Activated T-helper 17 cell treated with anti-CD3 and anti-CD28 coated beads, Interleukin-2, amount 50 U/mL, for 72 hours (primary cell): Measurements from ENCODE around the gene DYNC1LI2. TPM values are rescaled to one million over a fixed set of nuclear protein-coding genes. Genes with fewer than 3 reads are reported as not detected.

ENCODE experiments used
- ATAC-seq: fragments of 150-1000 bp; cut with Tn5 transposase; replicated peaks from 2 replicates; pipeline ENCODE4 v1.10.0; 2021; ENCODE audit warnings: mild to moderate bottlenecking, moderate library complexity
- H3K27ac Mint-ChIP-seq: one replicate; pipeline ENCODE4 v1.8.0; 2022; ENCODE audit warnings: mixed read lengths
- H3K27me3 Mint-ChIP-seq: one replicate; pipeline ENCODE4 v1.8.0; 2022; ENCODE audit warnings: mixed read lengths
- H3K36me3 Mint-ChIP-seq: one replicate; pipeline ENCODE4 v1.8.0; 2022; ENCODE audit warnings: low read depth, mild to moderate bottlenecking, mixed read lengths
- H3K4me1 Mint-ChIP-seq: one replicate; pipeline ENCODE4 v1.8.0; 2022; ENCODE audit warnings: mixed read lengths
- H3K4me3 Mint-ChIP-seq: one replicate; pipeline ENCODE4 v1.8.0; 2022; ENCODE audit warnings: mild to moderate bottlenecking, mixed read lengths
- H3K9me3 Mint-ChIP-seq: one replicate; pipeline ENCODE4 v1.8.0; 2022; ENCODE audit warnings: mixed read lengths
- total RNA-seq, 2 donors: library from RNA; stranded (reverse); gene quantifications; one replicate each; pipeline ENCODE4 v1.2.3, GENCODE V29; 2022

DYNC1LI2 gene
- total RNA-seq, 2 donors from 2014 or later = 61.0 to 67.3 TPM

DNA sequence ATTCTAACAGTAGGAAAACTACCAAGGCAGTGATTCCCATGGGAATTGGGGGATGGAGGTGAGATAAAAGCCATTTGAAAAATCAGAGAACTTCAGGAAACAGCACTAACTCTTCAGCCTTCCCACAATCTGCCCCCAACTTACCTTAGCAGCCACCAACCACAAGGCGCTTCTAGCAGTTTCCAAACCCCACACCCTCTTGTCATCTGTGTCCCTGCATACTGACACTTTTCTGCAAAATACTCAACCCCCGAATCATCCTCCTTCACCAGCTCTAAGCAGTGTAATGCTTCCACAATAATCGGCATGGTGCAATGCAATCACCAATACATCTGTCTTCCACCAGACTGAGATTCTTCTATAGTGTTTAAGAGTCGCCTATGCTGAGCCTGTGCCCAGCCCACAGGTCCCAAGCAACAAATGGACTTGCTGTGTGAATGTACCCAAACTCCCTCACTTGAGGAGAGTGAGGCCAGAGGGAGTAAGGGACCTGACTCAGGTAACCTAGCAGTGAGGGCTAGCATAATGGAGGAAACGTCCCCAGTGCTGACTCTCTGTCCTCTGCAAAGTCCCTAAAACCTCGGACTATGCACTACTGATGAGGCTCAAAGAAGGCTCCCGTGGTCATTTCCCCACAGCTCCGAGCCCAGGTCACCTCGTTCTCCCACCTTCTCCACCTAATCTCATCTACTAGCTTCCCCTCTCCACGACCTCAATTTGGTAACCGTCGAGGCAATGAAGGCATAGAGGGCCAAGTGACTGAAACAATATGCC, 943 bp downstream of the DYNC1LI2 start:
- Mint-ChIP-seq H3K27ac (peak overlapping the region; percentile 79), H3K4me3 (peak overlapping the region; percentile 90), H3K27me3 (peaks cover 8% of the 10 kb centered on the region), H3K4me1 (peaks cover 36% of the 10 kb centered on the region), H3K36me3 (peaks cover 52% of the 10 kb centered on the region), H3K9me3 (no peaks in the 10 kb centered on the region)
- no peak for ATAC-seq

DNA sequence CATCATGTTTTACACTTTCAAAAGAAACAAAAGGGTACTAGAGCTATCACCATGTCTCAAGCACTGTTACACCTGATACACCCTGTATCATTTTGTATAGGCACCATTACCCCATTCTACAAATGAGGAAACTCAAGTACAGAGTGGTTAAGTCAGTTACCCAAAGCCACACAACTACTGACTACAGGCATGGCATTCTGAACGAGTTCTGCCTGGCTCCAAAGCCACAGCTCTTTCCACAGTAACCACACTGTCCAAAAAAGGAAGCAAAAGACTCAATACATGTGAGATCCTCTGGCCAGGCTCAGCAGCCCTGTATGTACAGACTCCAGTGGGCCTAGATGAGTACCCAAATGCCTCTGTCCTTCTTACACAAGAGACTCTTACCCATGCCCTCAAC, 4.7 kb downstream of the DYNC1LI2 start:
- ATAC-seq = peak; percentile 68
- peak overlapping the region; percentile 5 for H3K4me3 Mint-ChIP-seq

DNA sequence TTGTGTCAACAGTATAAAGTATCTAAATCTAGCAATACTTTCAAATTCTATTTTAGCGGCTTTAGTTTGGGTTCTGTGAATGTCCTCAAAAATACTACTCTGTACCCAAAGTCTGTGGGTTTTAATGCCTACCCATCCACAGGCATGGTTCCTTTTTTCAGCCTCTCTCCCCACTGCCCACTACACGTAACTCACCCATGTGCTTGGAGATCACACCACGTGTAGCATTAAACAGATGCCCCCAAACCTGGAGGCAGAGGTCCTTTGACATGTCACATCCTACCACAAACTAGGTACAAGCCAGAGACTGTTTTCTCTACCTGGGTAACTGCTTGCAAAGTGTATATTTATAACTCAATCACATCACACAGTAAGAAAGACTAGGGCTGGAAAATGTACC, 5.4 kb downstream of the DYNC1LI2 start:
- Mint-ChIP-seq H3K4me1 (peaks cover 35% of the 10 kb centered on the region), H3K4me3 (no peak overlapping the region), H3K27ac (no peak overlapping the region), H3K36me3 (peaks cover 94% of the 10 kb centered on the region), H3K9me3 (no peaks in the 10 kb centered on the region), H3K27me3 (no peaks in the 10 kb centered on the region)
- ATAC-seq = no peak

More for the DNA sequence above, 4.7 kb downstream of the DYNC1LI2 start:
- Mint-ChIP-seq H3K9me3 (no peaks in the 10 kb centered on the region), H3K36me3 (peaks cover 87% of the 10 kb centered on the region), H3K27ac (no peak overlapping the region), H3K4me1 (peaks cover 33% of the 10 kb centered on the region), H3K27me3 (no peaks in the 10 kb centered on the region)

DNA sequence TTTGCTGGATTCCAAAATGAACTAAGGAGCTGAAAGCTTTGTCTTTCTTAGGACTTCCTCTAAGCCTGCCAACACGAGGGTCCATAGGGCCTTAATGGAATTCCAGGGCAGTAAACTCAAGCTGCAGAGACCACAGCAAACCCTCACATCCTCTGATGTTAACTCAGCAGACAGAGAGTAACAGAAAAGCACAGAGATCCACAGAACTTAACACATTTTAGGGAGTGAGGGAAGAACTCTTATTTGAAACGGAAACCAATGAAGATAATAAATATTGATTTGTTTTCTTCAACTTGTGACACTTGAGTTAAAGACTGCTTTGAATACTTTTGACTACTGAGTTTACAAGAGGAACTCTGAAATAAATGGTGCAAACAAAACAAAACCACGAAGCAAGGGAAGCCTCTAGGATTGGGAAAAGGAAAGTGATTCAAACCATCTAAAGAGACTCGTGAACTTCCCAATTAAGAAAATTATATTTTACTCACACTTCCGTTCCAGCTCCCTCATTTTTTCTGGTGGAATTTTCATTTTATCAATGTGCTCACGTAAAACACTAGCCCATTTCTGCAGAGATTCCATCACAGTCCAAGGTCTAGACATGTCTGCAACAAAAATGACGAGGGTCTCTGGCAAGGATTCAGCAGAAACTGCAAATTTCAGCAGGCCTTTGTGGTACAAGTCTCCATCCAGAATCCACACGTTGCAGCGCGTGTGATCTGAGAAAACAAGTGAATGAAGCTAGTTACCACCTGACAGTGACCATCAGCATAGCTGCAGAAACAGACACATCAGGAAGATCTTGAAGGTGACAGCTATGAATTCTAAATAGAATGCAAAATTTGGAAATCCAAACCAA, 9.2 kb downstream of the DYNC1LI2 start:
- Mint-ChIP-seq H3K4me3 (no peak overlapping the region), H3K27ac (no peak overlapping the region), H3K4me1 (peaks cover 16% of the 10 kb centered on the region), H3K9me3 (no peaks in the 10 kb centered on the region), H3K27me3 (no peaks in the 10 kb centered on the region), H3K36me3 (peaks cover 97% of the 10 kb centered on the region)
- no peak for ATAC-seq

DNA sequence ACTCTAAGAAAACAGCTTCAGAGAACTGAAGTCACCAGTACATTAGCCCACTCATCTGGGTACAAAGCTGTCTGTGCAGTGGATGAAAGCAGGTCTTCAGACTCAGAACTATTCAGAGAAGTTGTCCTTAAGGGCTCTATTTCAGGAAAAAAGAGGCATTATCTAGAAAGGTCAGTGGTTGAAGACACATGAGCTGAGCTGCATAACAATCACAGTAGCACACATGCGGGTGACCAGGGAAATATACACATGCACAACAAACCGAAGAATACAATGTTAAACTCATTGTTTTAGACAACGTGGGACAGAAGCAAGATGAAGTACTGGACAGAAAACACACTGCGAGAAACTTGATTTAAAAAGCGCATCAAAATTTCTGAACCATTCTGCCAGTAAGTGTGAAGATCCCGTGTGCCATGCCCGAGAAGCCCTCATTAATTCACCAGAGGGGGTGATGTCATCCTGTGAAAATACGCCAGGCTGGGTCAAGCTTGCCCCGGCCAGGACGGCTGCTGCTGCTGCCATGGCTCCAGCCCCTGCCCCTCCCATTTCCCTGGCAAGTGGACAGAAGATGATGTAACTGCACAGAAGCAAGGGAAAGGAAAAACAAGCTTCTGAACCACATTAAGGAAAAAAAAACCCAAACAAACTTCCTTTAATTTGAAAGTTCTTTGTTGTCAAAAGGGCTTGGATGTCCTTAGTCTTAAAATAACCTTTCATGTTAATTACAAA, 10.1 kb downstream of the DYNC1LI2 start:
- H3K4me3 Mint-ChIP-seq = no peak overlapping the region
- H3K9me3 Mint-ChIP-seq = no peaks in the 10 kb centered on the region
- ATAC-seq = no peak
- no peaks in the 10 kb centered on the region for H3K27me3 Mint-ChIP-seq
- H3K36me3 Mint-ChIP-seq = peaks cover 97% of the 10 kb centered on the region
- no peak overlapping the region for H3K27ac Mint-ChIP-seq
- peaks cover 11% of the 10 kb centered on the region for H3K4me1 Mint-ChIP-seq

DNA sequence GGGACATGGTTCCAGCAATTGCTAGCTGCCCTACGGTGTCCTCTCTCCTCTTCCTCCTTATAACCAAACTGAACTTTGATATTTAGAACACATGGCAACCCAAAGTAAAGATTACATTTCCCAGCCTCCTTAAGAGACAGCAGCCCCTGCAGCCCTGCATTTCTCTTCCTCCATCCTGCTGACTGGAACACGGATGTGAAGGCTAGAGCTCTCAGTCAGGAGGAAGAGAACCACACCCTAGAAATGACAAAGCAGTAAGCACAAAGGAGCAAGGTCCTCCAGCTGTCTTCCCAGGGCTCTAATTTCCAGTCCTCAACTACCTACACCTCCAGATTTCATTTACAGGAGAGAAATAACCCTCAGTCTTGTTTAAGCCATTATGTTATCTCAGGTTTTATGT, 10.9 kb downstream of the DYNC1LI2 start:
- peaks cover 97% of the 10 kb centered on the region for H3K36me3 Mint-ChIP-seq
- H3K4me1 Mint-ChIP-seq = peaks cover 7% of the 10 kb centered on the region
- no peak overlapping the region for H3K27ac Mint-ChIP-seq
- no peaks in the 10 kb centered on the region for H3K9me3 Mint-ChIP-seq
- ATAC-seq = no peak
- no peaks in the 10 kb centered on the region for H3K27me3 Mint-ChIP-seq
- no peak overlapping the region for H3K4me3 Mint-ChIP-seq

DNA sequence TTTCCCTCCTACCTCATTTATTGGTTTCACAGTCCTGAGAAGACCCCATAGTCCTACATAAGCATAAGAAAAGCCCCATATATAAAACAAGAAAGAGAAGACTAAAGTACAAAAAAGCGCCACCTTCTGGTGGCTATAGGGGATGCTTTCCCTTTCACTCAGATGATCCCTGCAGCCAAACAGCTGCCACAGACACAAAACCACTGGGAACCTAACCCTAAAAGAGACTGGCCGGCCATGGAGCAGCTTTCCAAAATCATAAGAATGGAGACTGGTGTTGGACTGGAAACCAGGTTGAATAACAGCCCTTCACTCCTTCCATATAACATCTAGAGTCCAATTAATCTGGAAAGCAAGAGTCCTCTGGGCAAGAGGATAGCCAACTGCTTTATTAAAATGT, 11.4 kb downstream of the DYNC1LI2 start:
- Mint-ChIP-seq H3K9me3 (no peaks in the 10 kb centered on the region), H3K36me3 (peaks cover 99% of the 10 kb centered on the region), H3K4me1 (peaks cover 7% of the 10 kb centered on the region), H3K27ac (peak overlapping the region; percentile 14), H3K4me3 (no peak overlapping the region), H3K27me3 (no peaks in the 10 kb centered on the region)
- no peak for ATAC-seq

DNA sequence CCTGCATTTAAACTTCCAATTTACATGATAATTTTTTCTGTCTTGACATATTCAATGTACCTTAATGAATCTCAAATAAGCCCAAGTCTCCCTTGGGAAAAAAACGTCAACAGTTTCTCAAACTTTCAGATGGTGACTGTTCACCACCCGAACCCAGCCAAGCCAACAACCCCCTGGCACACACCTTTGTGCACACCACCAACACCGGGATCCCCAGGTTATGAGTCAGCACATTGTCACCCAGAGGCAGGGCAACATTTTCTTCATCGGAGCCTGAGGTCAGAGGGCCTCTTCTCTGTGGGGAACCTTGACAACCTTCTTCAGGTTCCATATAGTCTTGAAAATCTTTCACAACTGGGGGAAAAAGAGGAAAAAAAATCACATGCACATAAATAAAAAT, 15.5 kb downstream of the DYNC1LI2 start:
- Mint-ChIP-seq H3K9me3 (no peaks in the 10 kb centered on the region), H3K27me3 (no peaks in the 10 kb centered on the region), H3K4me1 (peaks cover 3% of the 10 kb centered on the region), H3K36me3 (peaks cover 99% of the 10 kb centered on the region), H3K4me3 (no peak overlapping the region), H3K27ac (no peak overlapping the region)
- no peak for ATAC-seq

DNA sequence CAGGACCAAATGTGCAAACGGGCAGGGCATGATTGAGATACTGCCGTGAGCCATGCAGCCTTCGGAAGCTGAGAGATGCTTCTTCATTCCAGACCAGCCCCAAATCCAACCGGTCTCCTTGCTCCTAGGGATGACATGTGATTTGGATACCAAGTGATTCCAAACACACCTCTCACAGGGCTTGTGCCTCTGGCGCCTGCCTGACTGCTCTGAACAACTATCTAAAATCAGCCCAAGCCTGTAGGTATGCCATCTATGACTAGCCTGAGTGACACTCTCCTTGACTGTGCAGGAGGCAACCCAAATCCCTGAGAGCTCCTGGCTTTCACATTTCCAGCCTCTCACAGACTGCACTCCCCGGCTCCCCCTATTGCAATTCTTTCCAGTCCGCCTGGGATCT, 20.3 kb downstream of the DYNC1LI2 start:
- H3K9me3 Mint-ChIP-seq = no peaks in the 10 kb centered on the region
- no peak for ATAC-seq
- no peak overlapping the region for H3K4me3 Mint-ChIP-seq
- H3K27ac Mint-ChIP-seq = peak overlapping the region; percentile 12
- peaks cover 4% of the 10 kb centered on the region for H3K4me1 Mint-ChIP-seq
- peaks cover 97% of the 10 kb centered on the region for H3K36me3 Mint-ChIP-seq
- no peaks in the 10 kb centered on the region for H3K27me3 Mint-ChIP-seq

DNA sequence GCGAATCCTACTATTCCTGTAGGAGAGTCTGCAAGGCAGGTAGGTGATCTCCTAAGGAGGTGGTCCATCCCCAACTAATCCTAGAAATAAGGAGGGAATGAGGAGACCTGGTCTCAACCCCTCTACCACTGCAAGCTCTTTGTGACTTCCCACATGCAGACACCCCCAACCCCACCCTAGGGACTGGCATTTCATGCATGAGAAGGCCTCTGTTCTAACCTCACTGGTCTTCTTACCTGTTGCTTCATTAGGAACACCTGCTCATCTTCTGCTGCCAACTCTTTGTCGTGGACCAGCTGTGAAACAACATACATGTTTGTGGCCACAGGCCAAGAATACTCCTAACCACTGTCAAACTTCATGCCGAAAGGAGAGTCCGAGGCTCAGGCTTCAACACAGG, 22.6 kb downstream of the DYNC1LI2 start:
- no peak overlapping the region for H3K4me3 Mint-ChIP-seq
- no peak overlapping the region for H3K27ac Mint-ChIP-seq
- peaks cover 97% of the 10 kb centered on the region for H3K36me3 Mint-ChIP-seq
- H3K9me3 Mint-ChIP-seq = no peaks in the 10 kb centered on the region
- H3K27me3 Mint-ChIP-seq = no peaks in the 10 kb centered on the region
- peaks cover 4% of the 10 kb centered on the region for H3K4me1 Mint-ChIP-seq
- ATAC-seq = no peak

DNA sequence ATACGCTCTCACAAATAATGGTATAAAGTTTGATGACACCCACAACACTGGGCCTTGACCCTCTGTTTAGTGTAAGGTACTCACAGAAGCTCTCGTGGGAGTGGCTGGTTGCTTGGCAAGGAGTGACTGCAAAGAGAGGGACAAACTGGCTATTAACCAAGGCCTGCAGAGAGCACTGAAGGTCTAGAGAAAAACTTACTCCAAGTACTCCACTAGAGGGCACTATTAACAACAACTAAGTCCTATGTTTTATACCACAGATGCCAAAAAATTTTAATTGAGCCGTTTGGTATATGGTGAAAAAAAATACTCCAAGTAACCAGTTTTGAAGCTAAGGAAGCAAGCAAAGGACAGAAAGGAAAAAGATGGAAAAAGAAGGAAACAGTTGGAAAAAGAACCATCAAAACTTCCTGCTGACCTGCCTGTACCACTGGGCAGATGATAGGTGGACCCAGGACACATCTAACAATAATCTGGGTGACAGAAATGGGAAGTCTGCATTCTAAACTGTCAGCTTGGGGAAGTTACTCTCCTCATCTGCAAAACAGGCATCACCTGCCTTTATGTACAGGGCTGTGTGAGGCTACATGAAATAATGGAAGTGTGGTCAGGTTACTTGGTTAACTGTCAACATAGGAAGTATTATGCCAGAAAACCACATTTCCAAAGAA, 23.2 kb downstream of the DYNC1LI2 start:
- Mint-ChIP-seq H3K27ac (no peak overlapping the region), H3K4me3 (no peak overlapping the region), H3K36me3 (peaks cover 97% of the 10 kb centered on the region), H3K9me3 (no peaks in the 10 kb centered on the region), H3K27me3 (no peaks in the 10 kb centered on the region), H3K4me1 (peaks cover 4% of the 10 kb centered on the region)
- ATAC-seq = peak; percentile 72

DNA sequence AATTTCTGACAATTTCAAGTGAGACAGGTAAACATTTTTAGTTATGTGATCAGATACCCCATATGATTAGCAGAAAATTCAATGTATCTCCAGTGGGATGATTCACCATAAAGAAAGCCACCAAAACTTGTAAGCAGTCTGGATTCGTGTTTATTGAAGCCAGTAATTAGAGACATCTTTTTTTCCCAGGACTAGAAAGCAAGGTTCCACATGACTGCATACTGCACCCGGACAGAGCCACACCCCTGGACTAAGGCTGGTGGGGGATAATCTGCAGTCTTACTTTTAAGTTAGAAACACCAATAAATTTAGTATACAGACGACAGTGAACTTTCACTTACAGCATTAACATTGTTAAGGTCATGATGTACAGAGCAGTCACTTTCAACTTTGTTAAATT, 30.6 kb downstream of the DYNC1LI2 start:
- Mint-ChIP-seq H3K27me3 (no peaks in the 10 kb centered on the region), H3K27ac (no peak overlapping the region), H3K4me3 (no peak overlapping the region)

DNA sequence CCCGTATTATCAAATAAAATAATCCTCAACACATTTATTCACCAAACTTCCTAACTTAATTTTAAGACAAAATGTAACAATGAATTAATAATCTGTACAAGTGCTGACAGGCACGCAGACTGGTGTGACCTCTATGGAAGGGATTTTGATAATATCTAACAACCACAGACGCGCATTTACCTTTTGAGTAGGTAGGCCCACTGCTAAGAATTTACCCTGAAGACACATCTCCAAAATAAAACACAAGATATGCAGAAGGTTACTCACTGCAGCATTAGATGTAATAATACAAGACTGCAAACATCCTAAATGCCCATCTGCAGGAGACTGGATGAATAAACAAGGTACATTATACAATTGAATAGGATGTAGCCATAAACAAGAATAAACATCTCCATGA, 32.2 kb downstream of the DYNC1LI2 start:
- no peak overlapping the region for H3K4me3 Mint-ChIP-seq
- no peaks in the 10 kb centered on the region for H3K27me3 Mint-ChIP-seq
- H3K36me3 Mint-ChIP-seq = peaks cover 54% of the 10 kb centered on the region
- H3K27ac Mint-ChIP-seq = no peak overlapping the region
- H3K9me3 Mint-ChIP-seq = no peaks in the 10 kb centered on the region
- ATAC-seq = no peak
- H3K4me1 Mint-ChIP-seq = no peaks in the 10 kb centered on the region

More for the DNA sequence above, 30.6 kb downstream of the DYNC1LI2 start:
- no peak for ATAC-seq
- Mint-ChIP-seq H3K9me3 (no peaks in the 10 kb centered on the region), H3K36me3 (peaks cover 69% of the 10 kb centered on the region), H3K4me1 (no peaks in the 10 kb centered on the region)

DNA sequence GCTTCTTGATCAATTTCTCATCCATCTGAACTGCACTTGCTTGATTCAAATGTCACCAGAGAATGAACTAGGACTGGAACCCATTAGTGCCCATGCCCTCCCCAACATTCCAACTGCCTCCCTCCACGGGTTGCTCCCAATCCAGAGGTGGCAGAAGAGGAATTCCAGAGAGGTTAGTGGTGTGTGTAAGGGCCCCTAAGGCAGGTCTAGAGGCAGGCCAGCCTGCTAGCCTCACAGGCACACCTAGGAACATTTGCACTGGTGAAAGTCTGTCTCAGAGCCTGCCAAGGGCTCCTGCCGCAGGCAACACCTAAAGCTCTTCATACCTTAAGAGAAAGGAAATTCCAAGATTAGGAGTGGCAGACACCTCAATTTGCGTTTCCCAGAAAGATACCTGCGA, 33.6 kb downstream of the DYNC1LI2 start:
- no peak for ATAC-seq
- no peaks in the 10 kb centered on the region for H3K4me1 Mint-ChIP-seq
- H3K36me3 Mint-ChIP-seq = peaks cover 39% of the 10 kb centered on the region
- H3K9me3 Mint-ChIP-seq = no peaks in the 10 kb centered on the region
- no peak overlapping the region for H3K4me3 Mint-ChIP-seq
- H3K27me3 Mint-ChIP-seq = no peaks in the 10 kb centered on the region
- no peak overlapping the region for H3K27ac Mint-ChIP-seq
